Neutrophil (primary cell): Measurements from ENCODE around the gene EVA1A.

Experiments
- H3K27ac ChIP-seq: fragments of 200-600 bp; sonication (generic); 2 replicates; pipeline ENCODE4 v1.5.1; 2016; ENCODE audit warnings: mild to moderate bottlenecking, moderate library complexity
- H3K27me3 ChIP-seq: fragments of 200-600 bp; sonication (generic); 2 replicates; pipeline ENCODE4 v1.6.0; 2016; ENCODE audit warnings: mild to moderate bottlenecking
- H3K36me3 ChIP-seq: fragments of 200-600 bp; sonication (generic); 2 replicates; pipeline ENCODE4 v1.5.1; 2017
- H3K4me1 ChIP-seq, 2 experiments: fragments of 200-600 bp in 1 of 2; sonication (generic) in 1 of 2; 1 replicate in 1 of 2; 2 replicates in 1 of 2; pipeline versions ENCODE4 v1.5.1 to v1.6.1; 2013 to 2016; ENCODE audit warnings: low read depth in 1 of 2, low read length in 1 of 2, mild to moderate bottlenecking in 1 of 2, moderate library complexity in 1 of 2; ENCODE audit not compliant: control insufficient read depth in 1 of 2, insufficient read depth in 1 of 2
- H3K4me3 ChIP-seq, 2 experiments: fragments of 200-600 bp in 1 of 2; sonication (generic) in 1 of 2; 1 replicate in 1 of 2; 2 replicates in 1 of 2; pipeline ENCODE4 v1.5.1; 2013 to 2016; ENCODE audit warnings: low read depth in 1 of 2, low read length in 1 of 2, mild to moderate bottlenecking in 1 of 2, moderate library complexity in 1 of 2
- H3K9me3 ChIP-seq: fragments of 200-600 bp; sonication (generic); 2 replicates; pipeline ENCODE4 v1.5.1; 2016
- TF ChIP-seq, protein P1 (sequence below): fragments of 200-600 bp; sonication (generic); IDR thresholded peaks from 2 replicates; pipeline ENCODE4 v1.5.1; 2016; ENCODE audit warnings: antibody characterized with exemption

Gene EVA1A

DNA sequence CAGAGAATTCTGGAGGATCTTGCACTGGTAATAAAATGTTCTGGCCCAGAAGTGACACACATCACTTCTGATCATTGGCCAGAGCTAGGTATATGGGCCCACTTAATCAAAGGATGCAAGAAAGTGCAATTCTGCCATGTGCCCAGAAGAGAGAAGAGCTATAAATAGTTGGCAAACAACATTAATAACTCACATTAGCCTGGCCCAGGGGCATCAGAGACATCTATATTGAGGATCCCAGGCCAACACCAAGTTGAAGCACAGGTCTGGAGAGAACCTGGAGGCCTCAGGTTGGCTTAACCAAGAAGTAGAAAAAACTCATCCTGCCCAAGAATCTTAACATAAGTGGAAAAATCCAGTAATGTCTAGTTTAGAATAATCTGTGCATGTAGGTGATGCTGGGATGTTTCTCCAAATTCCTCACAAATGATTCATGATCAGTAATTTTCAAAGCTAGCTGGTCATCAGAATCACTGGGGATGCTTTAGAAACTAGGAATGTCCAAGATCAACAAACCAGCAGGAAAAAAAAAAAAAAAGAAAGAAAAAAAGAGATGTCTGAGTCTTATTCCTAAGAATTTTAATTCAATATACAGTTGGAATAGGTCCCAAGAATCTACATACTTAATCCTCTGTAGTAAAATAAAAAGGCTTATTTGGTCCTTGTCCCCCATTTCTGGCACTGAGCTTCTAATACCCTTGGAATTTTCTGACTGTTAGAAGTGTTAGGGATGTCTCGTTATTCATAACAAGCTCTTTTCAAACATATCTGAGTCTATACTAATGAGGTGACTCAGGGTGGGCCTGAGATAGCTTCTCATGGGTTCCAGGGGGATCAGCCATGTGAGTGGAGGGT, 35.0 kb upstream of the EVA1A start:
- TF ChIP-seq, protein P1, sequence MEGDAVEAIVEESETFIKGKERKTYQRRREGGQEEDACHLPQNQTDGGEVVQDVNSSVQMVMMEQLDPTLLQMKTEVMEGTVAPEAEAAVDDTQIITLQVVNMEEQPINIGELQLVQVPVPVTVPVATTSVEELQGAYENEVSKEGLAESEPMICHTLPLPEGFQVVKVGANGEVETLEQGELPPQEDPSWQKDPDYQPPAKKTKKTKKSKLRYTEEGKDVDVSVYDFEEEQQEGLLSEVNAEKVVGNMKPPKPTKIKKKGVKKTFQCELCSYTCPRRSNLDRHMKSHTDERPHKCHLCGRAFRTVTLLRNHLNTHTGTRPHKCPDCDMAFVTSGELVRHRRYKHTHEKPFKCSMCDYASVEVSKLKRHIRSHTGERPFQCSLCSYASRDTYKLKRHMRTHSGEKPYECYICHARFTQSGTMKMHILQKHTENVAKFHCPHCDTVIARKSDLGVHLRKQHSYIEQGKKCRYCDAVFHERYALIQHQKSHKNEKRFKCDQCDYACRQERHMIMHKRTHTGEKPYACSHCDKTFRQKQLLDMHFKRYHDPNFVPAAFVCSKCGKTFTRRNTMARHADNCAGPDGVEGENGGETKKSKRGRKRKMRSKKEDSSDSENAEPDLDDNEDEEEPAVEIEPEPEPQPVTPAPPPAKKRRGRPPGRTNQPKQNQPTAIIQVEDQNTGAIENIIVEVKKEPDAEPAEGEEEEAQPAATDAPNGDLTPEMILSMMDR = no peak
- Histone ChIP-seq H3K4me1 (no peaks in the 10 kb centered on the region), H3K36me3 (no peaks in the 10 kb centered on the region), H3K4me3 (no peak overlapping the region), H3K27ac (no peak overlapping the region), H3K27me3 (no peaks in the 10 kb centered on the region), H3K9me3 (no peaks in the 10 kb centered on the region)

DNA sequence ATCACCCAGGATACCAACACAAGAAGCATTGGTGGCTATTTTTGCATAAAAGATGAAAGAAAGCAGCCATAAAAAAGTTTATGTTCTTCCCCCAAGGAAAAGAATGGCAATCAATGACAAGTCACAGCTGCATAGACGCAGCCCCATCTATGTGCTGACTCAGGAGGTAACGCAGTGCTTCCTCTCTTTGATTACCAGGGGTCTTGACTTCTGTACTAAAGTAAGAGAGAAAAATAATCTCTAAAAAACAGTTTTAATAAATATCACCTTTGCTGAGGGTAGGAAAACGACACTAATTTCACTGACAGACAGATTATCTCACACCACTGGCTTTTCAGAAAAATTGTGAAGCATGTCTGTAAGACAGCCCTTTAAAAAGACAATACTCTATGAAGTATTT, 33.9 kb upstream of the EVA1A start:
- Histone ChIP-seq H3K36me3 (no peaks in the 10 kb centered on the region), H3K27me3 (no peaks in the 10 kb centered on the region), H3K9me3 (no peaks in the 10 kb centered on the region), H3K27ac (no peak overlapping the region), H3K4me1 (no peaks in the 10 kb centered on the region), H3K4me3 (no peak overlapping the region)
- TF ChIP-seq, protein P1 = no peak

DNA sequence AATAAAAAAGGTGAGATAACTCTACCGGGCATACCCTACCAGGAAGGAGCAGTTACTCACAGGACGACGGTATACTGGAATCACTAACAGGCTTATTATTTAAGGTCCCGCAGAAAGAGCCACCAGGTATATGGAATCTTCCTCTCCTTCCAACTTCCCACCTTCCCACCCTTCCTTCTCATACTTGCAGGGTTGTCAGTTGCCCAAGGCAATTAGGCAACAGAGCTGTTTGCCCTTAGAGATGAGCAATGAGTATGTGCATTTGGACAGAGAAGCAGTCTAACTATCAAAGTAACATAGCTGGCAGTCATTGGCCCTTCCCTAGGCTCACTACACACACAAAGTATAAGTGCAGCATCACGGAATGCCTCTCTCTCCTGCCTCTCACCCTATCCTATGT, 32.1 kb upstream of the EVA1A start:
- Histone ChIP-seq H3K4me3 (no peak overlapping the region), H3K36me3 (no peaks in the 10 kb centered on the region), H3K4me1 (no peaks in the 10 kb centered on the region), H3K27me3 (no peaks in the 10 kb centered on the region), H3K9me3 (no peaks in the 10 kb centered on the region), H3K27ac (no peak overlapping the region)
- TF ChIP-seq, protein P1 = no peak

DNA sequence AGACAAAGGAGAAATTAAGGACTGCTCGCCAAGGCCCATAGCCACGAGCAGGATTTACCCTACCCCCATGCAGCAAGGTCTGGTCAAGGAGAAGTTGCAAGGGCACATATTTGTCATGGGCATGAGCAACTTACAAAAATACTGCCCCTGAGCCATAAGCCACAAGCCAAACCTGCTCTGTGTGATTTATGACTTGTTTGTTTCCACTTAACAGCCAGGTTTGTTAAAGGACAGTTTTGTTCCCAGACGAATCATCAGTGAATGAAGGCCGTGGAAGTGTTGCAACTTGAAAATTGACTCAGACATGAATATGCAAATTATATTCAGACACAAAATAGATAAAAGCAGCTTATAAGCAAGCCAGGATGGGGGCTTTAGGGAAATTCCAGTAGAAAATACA, 31.3 kb upstream of the EVA1A start:
- TF ChIP-seq, protein P1 = no peak
- no peaks in the 10 kb centered on the region for H3K27me3 ChIP-seq
- H3K4me1 ChIP-seq = no peaks in the 10 kb centered on the region
- H3K36me3 ChIP-seq = no peaks in the 10 kb centered on the region
- no peak overlapping the region for H3K27ac ChIP-seq
- H3K9me3 ChIP-seq = no peaks in the 10 kb centered on the region
- H3K4me3 ChIP-seq = no peak overlapping the region

GRCh38 chr2:75589391-75590105, 28.8 kb upstream of the EVA1A start:
- Histone ChIP-seq H3K27me3 (no peaks in the 10 kb centered on the region), H3K27ac (no peak overlapping the region), H3K4me3 (no peak overlapping the region), H3K9me3 (no peaks in the 10 kb centered on the region), H3K4me1 (no peaks in the 10 kb centered on the region), H3K36me3 (no peaks in the 10 kb centered on the region)
- TF ChIP-seq, protein P1 = no peak
